AG04449 (cell line): Measurements from ENCODE around the gene PAK5.

Experiments
- CTCF ChIA-PET: fragments of 350-600 bp; formaldehyde crosslinking; extraction: SDS; loops from one replicate; lab custom pipeline; 2021; ENCODE audit warnings: antibody characterized with exemption; lab: Yijun Ruan, JAX
- POLR2A ChIA-PET: fragments of 400-600, 350-600 bp; formaldehyde crosslinking; extraction: SDS; loops from one replicate; lab custom pipeline; 2020; ENCODE audit warnings: antibody characterized with exemption, inconsistent platforms; lab: Yijun Ruan, JAX
- DNase-seq: peaks from one replicate; pipeline ENCODE4 v3.0.0-alpha.2; 2010; ENCODE audit warnings: low read depth, low spot score
- H3K4me3 ChIP-seq: 2 replicates; pipeline ENCODE4 v1.5.1; 2011; ENCODE audit warnings: low read depth, mild to moderate bottlenecking, control low read depth, low read length
- CTCF ChIP-seq: IDR thresholded peaks from one replicate; pipeline ENCODE4 v1.5.1; 2011; ENCODE audit warnings: mild to moderate bottlenecking, moderate library complexity, low read length, control low read depth, inconsistent platforms; ENCODE audit not compliant: insufficient read depth; ENCODE audit errors: missing control alignments

The PAK5 gene

GRCh38 chr20:9518576-9519175, 320.2 kb downstream of the PAK5 start:
- DNase-seq: no peak
- no peak for TF ChIP-seq CTCF
- POLR2A ChIA-PET: no interaction called here
- CTCF ChIA-PET: no interaction called here
- no peak overlapping the region for H3K4me3 ChIP-seq

GRCh38 chr20:9517297-9518162, 321.3 kb downstream of the PAK5 start:
- no peak for DNase-seq
- POLR2A ChIA-PET: no interaction called here
- CTCF ChIA-PET: no interaction called here
- no peak overlapping the region for H3K4me3 ChIP-seq
- no peak for TF ChIP-seq CTCF

GRCh38 chr20:9516234-9516871, 322.5 kb downstream of the PAK5 start:
- no peak for TF ChIP-seq CTCF
- no peak overlapping the region for H3K4me3 ChIP-seq
- ChIA-PET POLR2A (no interaction called here), CTCF (no interaction called here)
- no peak for DNase-seq

- CTCF ChIA-PET: interaction anchor here (1.7 kb wide), 1 partner anchor 108 kb away, joined by 4 read pairs; no protein-coding TSS in a partner anchor
- no peak overlapping the region for H3K4me3 ChIP-seq
- no peak for TF ChIP-seq CTCF
- DNase-seq: no peak
- POLR2A ChIA-PET: no interaction called here
Measured at GRCh38 chr20:9515741-9516233, 323.1 kb downstream of the PAK5 start.

GRCh38 chr20:9515214-9515585, 323.7 kb downstream of the PAK5 start:
- ChIA-PET CTCF (interaction anchor here (1.7 kb wide), 1 partner anchor 107 kb away, joined by 4 read pairs; no protein-coding TSS in a partner anchor), POLR2A (no interaction called here)
- no peak overlapping the region for H3K4me3 ChIP-seq

More at GRCh38 chr20:9515214-9515585, 323.7 kb downstream of the PAK5 start:
- no peak for TF ChIP-seq CTCF
- no peak for DNase-seq
